Measurements from ENCODE around the gene ISM1.

DNA sequence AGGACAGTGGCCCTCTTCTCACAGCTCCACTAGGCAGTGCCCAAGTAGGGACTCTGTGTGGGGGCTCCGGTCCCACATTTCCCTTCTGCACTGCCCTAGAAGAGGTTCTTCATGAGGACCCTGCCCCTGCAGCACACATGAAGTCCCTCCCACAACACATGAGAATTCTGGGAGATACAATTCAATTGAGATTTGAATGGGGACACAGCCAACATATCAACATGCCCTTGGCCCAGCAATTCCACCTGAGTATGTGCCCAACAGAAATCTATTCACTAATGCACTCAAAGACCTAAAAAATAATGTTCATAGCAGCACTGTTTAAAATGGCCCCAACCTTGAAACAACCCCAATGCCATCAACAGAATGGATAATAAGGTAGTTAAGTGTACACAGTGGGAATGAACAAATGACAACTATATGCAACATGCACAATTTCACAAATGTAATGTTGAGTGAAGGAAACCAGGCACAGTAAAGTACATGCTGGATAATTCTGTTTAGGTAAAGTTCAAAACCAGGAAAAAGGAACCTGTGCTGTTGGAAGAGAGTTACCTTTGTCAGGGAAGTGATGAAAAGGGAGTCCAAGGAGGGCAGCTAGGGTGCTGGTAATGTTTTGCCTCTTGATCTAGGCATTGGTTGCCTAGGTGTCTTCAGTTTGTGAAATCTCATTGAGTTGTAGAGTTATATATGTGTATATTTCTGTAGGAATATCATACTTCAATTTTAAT is 16.1 kb downstream of the ISM1 start:
- TF ChIP-seq, protein P1, sequence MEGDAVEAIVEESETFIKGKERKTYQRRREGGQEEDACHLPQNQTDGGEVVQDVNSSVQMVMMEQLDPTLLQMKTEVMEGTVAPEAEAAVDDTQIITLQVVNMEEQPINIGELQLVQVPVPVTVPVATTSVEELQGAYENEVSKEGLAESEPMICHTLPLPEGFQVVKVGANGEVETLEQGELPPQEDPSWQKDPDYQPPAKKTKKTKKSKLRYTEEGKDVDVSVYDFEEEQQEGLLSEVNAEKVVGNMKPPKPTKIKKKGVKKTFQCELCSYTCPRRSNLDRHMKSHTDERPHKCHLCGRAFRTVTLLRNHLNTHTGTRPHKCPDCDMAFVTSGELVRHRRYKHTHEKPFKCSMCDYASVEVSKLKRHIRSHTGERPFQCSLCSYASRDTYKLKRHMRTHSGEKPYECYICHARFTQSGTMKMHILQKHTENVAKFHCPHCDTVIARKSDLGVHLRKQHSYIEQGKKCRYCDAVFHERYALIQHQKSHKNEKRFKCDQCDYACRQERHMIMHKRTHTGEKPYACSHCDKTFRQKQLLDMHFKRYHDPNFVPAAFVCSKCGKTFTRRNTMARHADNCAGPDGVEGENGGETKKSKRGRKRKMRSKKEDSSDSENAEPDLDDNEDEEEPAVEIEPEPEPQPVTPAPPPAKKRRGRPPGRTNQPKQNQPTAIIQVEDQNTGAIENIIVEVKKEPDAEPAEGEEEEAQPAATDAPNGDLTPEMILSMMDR (IDR thresholded peaks at IDR 0.05; ENCODE audit: borderline replicate concordance, extremely low read depth, low read length, poor library complexity, severe bottlenecking), result no peak
- TF ChIP-seq EZH2 (IDR thresholded peaks at IDR 0.05; ENCODE audit: borderline replicate concordance, low read depth, low read length, severe bottlenecking), result no peak
